Embryonic facial prominence (tissue), 1 donor: Measurements from ENCODE around the gene RNF166.

Source experiments
- DNase-seq: peaks from one replicate; pipeline ENCODE4 v3.0.0-alpha.2; 2016; ENCODE audit errors: extremely low spot score

RNF166 gene

GRCh38 chr16:88652762-88653063 lies 53.5 kb downstream of the RNF166 start:
- DNase-seq, result no peak

GRCh38 chr16:88651989-88652761 lies 54.0 kb downstream of the RNF166 start:
- no peak for DNase-seq

GRCh38 chr16:88651276-88651988 lies 54.8 kb downstream of the RNF166 start:
- no peak for DNase-seq

- DNase-seq, result no peak
These were observed 55.4 kb downstream of the RNF166 start, which contains the start of gene CYBA for GRCh38 chr16:88650749-88651275. CYBA (minus strand) TSS chr16:88651053; CDS start chr16:88651013, 40 bp downstream.

- no peak for DNase-seq
These were observed 56.1 kb downstream of the RNF166 start for GRCh38 chr16:88649924-88650748.

GRCh38 chr16:88649195-88649923 lies 56.8 kb downstream of the RNF166 start:
- no peak for DNase-seq

GRCh38 chr16:88647178-88648070 lies 58.8 kb downstream of the RNF166 start:
- DNase-seq, result no peak
